Measurements from ENCODE around the gene CD300LB. TPM values are rescaled to one million over a fixed set of nuclear protein-coding genes. Genes with fewer than 3 reads are reported as not detected.

The CD300LB gene
- polyA plus RNA-seq, 1 donor (not counting 4 experiments of a cell fraction or from before 2014, with no cell fraction given): not detected

- H3K27me3 ChIP-seq (ENCODE audit: control insufficient read depth, extremely low read depth, insufficient read depth, low read length): peaks cover 10% of the 10 kb centered on the region
- H3K9me1 ChIP-seq (ENCODE audit: control insufficient read depth, extremely low read depth, insufficient read depth, low read length): no peaks in the 10 kb centered on the region
- no peak for FAIRE-seq
- no peak for TF ChIP-seq EZH2 (IDR thresholded peaks at IDR 0.05; ENCODE audit: low read length)
- TF ChIP-seq CTCF (optimal IDR thresholded peaks at IDR 0.05 in 1 of 3, IDR thresholded peaks at IDR 0.05 in 1 of 3, conservative IDR thresholded peaks at IDR 0.05 in 1 of 3; ENCODE audit: extremely low read depth in 1 of 3, insufficient read depth in 2 of 3, low read length in 3 of 3): no peak
- no peak for DNase-seq (ENCODE audit: low read depth, low spot score)
- H3K36me3 ChIP-seq (ENCODE audit: control insufficient read depth in 2 of 2, extremely low read depth in 1 of 2, insufficient read depth in 2 of 2, low read length in 2 of 2): no peaks in the 10 kb centered on the region
- no peak overlapping the region for H3K4me2 ChIP-seq (ENCODE audit: control insufficient read depth, extremely low read depth, insufficient read depth, low read depth, low read length)
- no peak overlapping the region for H3K27ac ChIP-seq (ENCODE audit: control insufficient read depth, insufficient read depth, low read length)
- dilution Hi-C loops (cut with MboI; ENCODE audit: extremely low pct_ligation_motif_present, low sequenced_read_pairs): no loop called here
- no peak overlapping the region for H2AFZ ChIP-seq (ENCODE audit: control insufficient read depth, low read length)
- H4K20me1 ChIP-seq (ENCODE audit: control insufficient read depth, extremely low read depth, insufficient read depth, low read length): no peaks in the 10 kb centered on the region
- no peaks in the 10 kb centered on the region for H3K9me3 ChIP-seq (ENCODE audit: control insufficient read depth, low read depth, low read length)
- H3K79me2 ChIP-seq (ENCODE audit: control insufficient read depth, insufficient read depth, low read length): no peaks in the 10 kb centered on the region
- H3K4me1 ChIP-seq (ENCODE audit: control insufficient read depth, extremely low read depth, insufficient read depth, low read length): no peaks in the 10 kb centered on the region
- no peak overlapping the region for H3K4me3 ChIP-seq (ENCODE audit: control insufficient read depth in 2 of 3, extremely low read depth in 1 of 3, insufficient read depth in 2 of 3, low read depth in 1 of 3, low read length in 3 of 3)
- no peak overlapping the region for H3K9ac ChIP-seq (ENCODE audit: control insufficient read depth, extremely low read depth, insufficient read depth, low read length)
These were observed 57.1 kb downstream of the CD300LB start for GRCh38 chr17:74474043-74474792.

GRCh38 chr17:74473294-74473693 is 58.0 kb downstream of the CD300LB start:
- no peaks in the 10 kb centered on the region for H3K4me1 ChIP-seq (ENCODE audit: control insufficient read depth, extremely low read depth, insufficient read depth, low read length)
- H2AFZ ChIP-seq (ENCODE audit: control insufficient read depth, low read length): no peak overlapping the region
- H3K9ac ChIP-seq (ENCODE audit: control insufficient read depth, extremely low read depth, insufficient read depth, low read length): no peak overlapping the region
- FAIRE-seq (no peak), DNase-seq (ENCODE audit: low read depth, low spot score) (no peak)
- no peak for TF ChIP-seq EZH2 (IDR thresholded peaks at IDR 0.05; ENCODE audit: low read length)
- TF ChIP-seq CTCF (optimal IDR thresholded peaks at IDR 0.05 in 1 of 3, IDR thresholded peaks at IDR 0.05 in 1 of 3, conservative IDR thresholded peaks at IDR 0.05 in 1 of 3; ENCODE audit: extremely low read depth in 1 of 3, insufficient read depth in 2 of 3, low read length in 3 of 3): no peak
- dilution Hi-C loops (cut with MboI; ENCODE audit: extremely low pct_ligation_motif_present, low sequenced_read_pairs): no loop called here
- no peaks in the 10 kb centered on the region for H3K9me3 ChIP-seq (ENCODE audit: control insufficient read depth, low read depth, low read length)
- H3K4me3 ChIP-seq (ENCODE audit: control insufficient read depth in 2 of 3, extremely low read depth in 1 of 3, insufficient read depth in 2 of 3, low read depth in 1 of 3, low read length in 3 of 3): no peak overlapping the region
- no peaks in the 10 kb centered on the region for H3K9me1 ChIP-seq (ENCODE audit: control insufficient read depth, extremely low read depth, insufficient read depth, low read length)
- H3K79me2 ChIP-seq (ENCODE audit: control insufficient read depth, insufficient read depth, low read length): no peaks in the 10 kb centered on the region
- H3K27me3 ChIP-seq (ENCODE audit: control insufficient read depth, extremely low read depth, insufficient read depth, low read length): peaks cover 6% of the 10 kb centered on the region
- H3K36me3 ChIP-seq (ENCODE audit: control insufficient read depth in 2 of 2, extremely low read depth in 1 of 2, insufficient read depth in 2 of 2, low read length in 2 of 2): no peaks in the 10 kb centered on the region
- no peak overlapping the region for H3K4me2 ChIP-seq (ENCODE audit: control insufficient read depth, extremely low read depth, insufficient read depth, low read depth, low read length)
- no peak overlapping the region for H3K27ac ChIP-seq (ENCODE audit: control insufficient read depth, insufficient read depth, low read length)
- H4K20me1 ChIP-seq (ENCODE audit: control insufficient read depth, extremely low read depth, insufficient read depth, low read length): no peaks in the 10 kb centered on the region

Measured in keratinocyte (primary cell).